ENCODE data around the gene CLSTN2.

CLSTN2 gene

DNA sequence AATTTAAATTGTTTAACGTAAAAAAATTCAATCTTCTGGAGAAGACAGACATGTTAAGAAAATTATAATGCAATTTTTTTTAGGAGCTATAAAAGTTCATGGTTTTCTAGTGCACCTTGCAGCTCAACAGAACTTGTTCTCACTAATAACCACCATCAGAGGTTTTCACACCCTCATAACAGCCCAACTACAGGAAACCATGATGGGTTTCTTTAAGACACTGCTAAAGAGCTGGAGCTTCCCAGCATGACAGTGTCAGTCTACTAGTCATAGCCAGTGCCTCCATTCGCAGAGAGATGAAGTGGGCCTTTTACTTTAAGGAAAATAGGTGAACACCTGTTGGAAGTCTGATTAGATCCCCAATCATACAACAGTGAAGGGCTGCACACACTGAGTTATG is 518.8 kb downstream of the CLSTN2 start:
- ChIA-PET CTCF (no interaction called here), POLR2A (no interaction called here)
- no peak for TF ChIP-seq HDGF (IDR thresholded peaks at IDR 0.05; ENCODE audit: borderline replicate concordance)
- no peak for TF ChIP-seq FOXK2 (IDR thresholded peaks at IDR 0.05)
- DNase-seq (ENCODE audit: extremely low spot score): no peak

DNA sequence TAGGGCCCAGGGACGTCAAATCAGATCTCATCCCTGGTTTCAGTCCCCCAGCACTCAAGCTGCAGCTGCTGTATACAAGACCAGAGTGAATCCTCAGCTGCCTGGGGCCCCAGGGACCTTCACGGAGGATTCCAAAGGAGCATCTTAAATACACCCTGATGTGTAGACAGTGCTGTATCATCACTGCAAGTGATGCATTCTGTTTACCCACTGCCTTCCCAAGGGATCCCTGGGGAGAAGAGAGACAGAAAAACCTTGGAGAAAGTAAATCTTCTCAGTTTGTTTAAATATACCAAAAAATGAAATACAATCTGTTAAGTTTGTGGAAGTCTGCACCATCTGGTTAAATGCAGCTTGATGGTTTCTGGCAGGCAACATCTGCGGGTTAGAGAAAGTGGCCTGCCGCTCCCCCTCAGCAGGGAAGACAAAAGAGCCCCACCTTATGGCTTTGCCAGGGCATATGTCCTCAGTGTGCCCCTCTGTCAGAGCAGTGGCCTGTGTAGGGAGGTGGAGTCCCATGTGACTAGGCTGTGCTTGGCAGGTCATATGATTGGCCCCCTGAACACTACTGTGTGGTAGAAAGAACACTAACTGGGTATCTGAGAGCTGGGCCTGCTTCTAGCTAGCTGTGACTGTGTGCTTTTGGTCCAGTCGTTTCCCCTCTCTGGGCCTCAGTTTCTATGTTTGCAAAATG is 520.7 kb downstream of the CLSTN2 start:
- no peak for DNase-seq (ENCODE audit: extremely low spot score)
- CTCF ChIA-PET: no interaction called here
- TF ChIP-seq ZNF384 (IDR thresholded peaks at IDR 0.05): no peak
- no peak for TF ChIP-seq FOXK2 (IDR thresholded peaks at IDR 0.05)
- no peak for TF ChIP-seq ARNT (IDR thresholded peaks at IDR 0.05)
- no peak for TF ChIP-seq CTBP1 (IDR thresholded peaks at IDR 0.05; ENCODE audit: borderline replicate concordance)
- TF ChIP-seq, protein P1, sequence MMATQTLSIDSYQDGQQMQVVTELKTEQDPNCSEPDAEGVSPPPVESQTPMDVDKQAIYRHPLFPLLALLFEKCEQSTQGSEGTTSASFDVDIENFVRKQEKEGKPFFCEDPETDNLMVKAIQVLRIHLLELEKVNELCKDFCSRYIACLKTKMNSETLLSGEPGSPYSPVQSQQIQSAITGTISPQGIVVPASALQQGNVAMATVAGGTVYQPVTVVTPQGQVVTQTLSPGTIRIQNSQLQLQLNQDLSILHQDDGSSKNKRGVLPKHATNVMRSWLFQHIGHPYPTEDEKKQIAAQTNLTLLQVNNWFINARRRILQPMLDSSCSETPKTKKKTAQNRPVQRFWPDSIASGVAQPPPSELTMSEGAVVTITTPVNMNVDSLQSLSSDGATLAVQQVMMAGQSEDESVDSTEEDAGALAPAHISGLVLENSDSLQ (IDR thresholded peaks at IDR 0.05): no peak
- no peak for TF ChIP-seq L3MBTL2 (conservative IDR thresholded peaks at IDR 0.05)
- no peak for TF ChIP-seq LEF1 (IDR thresholded peaks at IDR 0.05; ENCODE audit: borderline replicate concordance)
- no peak for TF ChIP-seq SP1 (IDR thresholded peaks at IDR 0.05)
- POLR2A ChIA-PET: no interaction called here

DNA sequence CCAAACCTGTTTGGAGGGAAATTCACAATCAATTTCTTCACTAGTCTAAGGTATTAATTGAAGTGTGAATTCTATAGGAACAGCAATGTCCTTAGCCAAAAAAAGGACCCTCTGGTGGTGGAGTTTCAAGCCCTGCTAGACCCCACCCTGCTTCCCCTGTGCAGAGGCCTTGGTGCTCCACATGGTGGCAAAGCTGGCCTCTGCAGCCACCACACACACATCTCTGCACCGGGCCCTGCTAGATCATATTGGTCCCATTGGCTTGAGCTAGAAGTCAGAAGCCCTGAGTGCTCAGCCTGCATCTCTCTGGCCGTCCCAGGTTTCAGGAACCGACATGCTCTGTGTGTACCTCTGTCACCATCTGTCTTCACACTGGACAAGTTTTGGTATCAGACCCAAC is 522.0 kb downstream of the CLSTN2 start:
- no peak for DNase-seq (ENCODE audit: extremely low spot score)
- ChIA-PET CTCF (no interaction called here), POLR2A (no interaction called here)
- TF ChIP-seq ELF4 (IDR thresholded peaks at IDR 0.05): no peak
- no peak for TF ChIP-seq TARDBP (IDR thresholded peaks at IDR 0.05)
- TF ChIP-seq FOXM1 (IDR thresholded peaks at IDR 0.05; ENCODE audit: borderline replicate concordance): no peak
- no peak for TF ChIP-seq SUZ12 (IDR thresholded peaks at IDR 0.05)
- no peak for TF ChIP-seq FOXK2 (IDR thresholded peaks at IDR 0.05)
- TF ChIP-seq, protein P1 (IDR thresholded peaks at IDR 0.05): no peak
- TF ChIP-seq ZNF384 (IDR thresholded peaks at IDR 0.05): no peak
- no peak for TF ChIP-seq ARNT (IDR thresholded peaks at IDR 0.05)
- no peak for TF ChIP-seq FOXA1 (IDR thresholded peaks at IDR 0.05)

DNA sequence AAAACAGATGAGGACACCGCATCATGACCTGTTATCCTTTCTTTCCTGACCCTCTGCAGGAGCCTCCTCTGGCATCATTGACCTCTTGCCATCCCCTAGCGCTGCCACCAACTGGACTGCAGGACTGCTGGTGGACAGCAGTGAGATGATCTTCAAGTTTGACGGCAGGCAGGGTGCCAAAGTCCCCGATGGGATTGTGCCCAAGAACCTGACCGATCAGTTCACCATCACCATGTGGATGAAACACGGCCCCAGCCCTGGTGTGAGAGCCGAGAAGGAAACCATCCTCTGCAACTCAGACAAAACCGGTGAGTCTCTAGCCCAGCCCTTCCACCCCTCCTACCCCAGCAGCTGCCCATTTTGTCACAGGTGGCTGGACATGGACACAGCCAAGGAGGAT is 524.5 kb downstream of the CLSTN2 start:
- ChIA-PET POLR2A (no interaction called here), CTCF (no interaction called here)
- no peak for TF ChIP-seq BHLHE40 (IDR thresholded peaks at IDR 0.05; ENCODE audit: borderline replicate concordance)
- no peak for TF ChIP-seq TARDBP (IDR thresholded peaks at IDR 0.05)
- TF ChIP-seq FOXK2 (IDR thresholded peaks at IDR 0.05): no peak
- no peak for TF ChIP-seq SUZ12 (IDR thresholded peaks at IDR 0.05)
- no peak for DNase-seq (ENCODE audit: extremely low spot score)

DNA sequence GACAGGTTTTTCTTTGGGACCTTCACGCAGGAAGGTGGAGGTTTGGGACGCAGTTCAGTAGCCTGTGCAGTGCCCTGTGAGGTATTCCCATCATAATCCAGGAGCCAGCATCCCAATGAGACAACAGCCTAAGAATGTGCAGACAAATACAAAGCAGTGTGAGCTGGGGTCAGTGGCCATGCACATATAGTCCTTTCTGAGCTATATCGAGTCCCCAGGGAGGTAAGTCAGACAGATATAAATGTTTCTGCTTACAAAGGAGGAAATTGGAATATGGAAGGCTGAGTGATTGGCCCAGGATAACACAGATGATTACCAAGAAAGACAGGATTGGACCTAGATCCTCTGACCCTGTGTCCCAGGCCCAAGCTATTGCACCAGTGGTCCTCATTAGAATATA is 526.3 kb downstream of the CLSTN2 start:
- DNase-seq (ENCODE audit: extremely low spot score): no peak
- TF ChIP-seq ZNF384 (IDR thresholded peaks at IDR 0.05) (no peak), FOXK2 (IDR thresholded peaks at IDR 0.05) (no peak), ELF4 (IDR thresholded peaks at IDR 0.05) (no peak), BHLHE40 (IDR thresholded peaks at IDR 0.05; ENCODE audit: borderline replicate concordance) (no peak)
- ChIA-PET POLR2A (no interaction called here), CTCF (no interaction called here)

DNA sequence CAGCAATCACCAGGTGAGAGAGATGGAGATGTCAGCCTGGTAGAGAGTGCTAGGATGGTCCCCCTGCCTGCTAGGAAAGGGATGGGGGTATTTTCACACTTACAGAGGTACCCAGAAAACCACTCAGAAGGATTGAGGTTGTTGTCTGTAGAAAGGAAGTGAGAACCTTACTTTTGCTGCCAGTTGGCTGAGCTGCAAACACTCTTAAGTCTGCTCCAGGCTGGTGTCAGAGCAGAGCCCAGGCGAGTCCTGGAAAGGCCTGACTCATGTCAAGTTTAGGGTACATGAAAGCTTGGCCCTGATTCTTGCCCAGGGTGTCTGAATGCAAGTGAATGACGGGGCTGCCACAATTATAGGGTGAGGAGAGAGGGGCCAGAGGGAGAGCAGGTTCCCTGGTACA is 528.4 kb downstream of the CLSTN2 start:
- DNase-seq (ENCODE audit: extremely low spot score): no peak
- TF ChIP-seq, protein P1 (IDR thresholded peaks at IDR 0.05): no peak
- TF ChIP-seq CTBP1 (IDR thresholded peaks at IDR 0.05; ENCODE audit: borderline replicate concordance) (no peak), L3MBTL2 (conservative IDR thresholded peaks at IDR 0.05) (no peak), NFRKB (IDR thresholded peaks at IDR 0.05) (no peak), LEF1 (IDR thresholded peaks at IDR 0.05; ENCODE audit: borderline replicate concordance) (no peak), TARDBP (IDR thresholded peaks at IDR 0.05) (no peak), SP1 (IDR thresholded peaks at IDR 0.05) (no peak), ELF4 (IDR thresholded peaks at IDR 0.05) (no peak), FOXK2 (IDR thresholded peaks at IDR 0.05) (no peak), BHLHE40 (IDR thresholded peaks at IDR 0.05; ENCODE audit: borderline replicate concordance) (no peak), ZNF384 (IDR thresholded peaks at IDR 0.05) (no peak), ARNT (IDR thresholded peaks at IDR 0.05) (no peak), HDGF (IDR thresholded peaks at IDR 0.05; ENCODE audit: borderline replicate concordance) (no peak)
- POLR2A ChIA-PET: no interaction called here
- CTCF ChIA-PET: no interaction called here

DNA sequence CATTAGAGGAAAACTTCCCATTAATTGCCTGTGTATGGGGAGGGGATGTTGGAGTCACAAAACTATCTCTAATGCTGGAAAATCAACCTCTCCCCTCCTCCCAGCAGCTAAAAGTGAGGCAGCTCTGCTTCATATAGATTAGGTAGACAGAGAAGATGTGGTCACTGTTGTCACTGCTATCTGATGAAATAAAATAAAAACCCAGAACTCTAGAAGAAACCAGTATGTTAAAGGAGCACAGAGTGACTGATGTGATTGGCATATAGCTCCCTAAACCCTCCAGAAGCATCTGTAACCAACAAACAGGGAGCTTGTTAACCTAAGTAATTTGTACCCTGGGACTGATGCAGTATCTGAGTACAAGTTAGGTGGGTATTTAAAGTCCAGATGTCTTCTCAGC is 531.0 kb downstream of the CLSTN2 start:
- ChIA-PET POLR2A (no interaction called here), CTCF (no interaction called here)
- DNase-seq (ENCODE audit: extremely low spot score): no peak
- no peak for TF ChIP-seq NFRKB (IDR thresholded peaks at IDR 0.05)
- no peak for TF ChIP-seq ARNT (IDR thresholded peaks at IDR 0.05)
- no peak for TF ChIP-seq LEF1 (IDR thresholded peaks at IDR 0.05; ENCODE audit: borderline replicate concordance)
- TF ChIP-seq CTBP1 (IDR thresholded peaks at IDR 0.05; ENCODE audit: borderline replicate concordance): no peak
- TF ChIP-seq ELF4 (IDR thresholded peaks at IDR 0.05): no peak
- no peak for TF ChIP-seq SUZ12 (IDR thresholded peaks at IDR 0.05)

Measured in HEK293T (cell line).